ENCODE results near the gene TSSC4.

DNA sequence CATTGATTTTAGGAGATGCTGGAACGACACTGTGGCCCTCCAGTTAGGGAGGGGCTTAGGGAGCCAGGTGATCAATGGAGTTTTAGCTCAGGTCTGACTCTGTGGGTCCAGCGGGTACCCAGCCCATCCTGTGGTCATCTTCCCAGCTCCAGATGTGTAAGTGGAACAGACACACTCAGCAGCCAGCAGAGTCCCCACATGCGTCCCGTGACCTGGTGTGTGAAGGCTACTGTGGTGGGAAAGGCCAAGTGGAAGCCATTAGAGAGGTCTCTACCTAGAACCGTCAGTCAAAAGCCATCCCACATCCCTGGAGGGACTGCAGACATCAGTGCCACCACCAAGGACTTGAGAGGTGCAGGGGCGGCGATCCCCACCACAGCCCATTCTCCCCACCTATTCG lies 43.3 kb upstream of the TSSC4 start:
- no peak for TF ChIP-seq POLR2A (IDR thresholded peaks at IDR 0.05)
- TF ChIP-seq, protein P1, sequence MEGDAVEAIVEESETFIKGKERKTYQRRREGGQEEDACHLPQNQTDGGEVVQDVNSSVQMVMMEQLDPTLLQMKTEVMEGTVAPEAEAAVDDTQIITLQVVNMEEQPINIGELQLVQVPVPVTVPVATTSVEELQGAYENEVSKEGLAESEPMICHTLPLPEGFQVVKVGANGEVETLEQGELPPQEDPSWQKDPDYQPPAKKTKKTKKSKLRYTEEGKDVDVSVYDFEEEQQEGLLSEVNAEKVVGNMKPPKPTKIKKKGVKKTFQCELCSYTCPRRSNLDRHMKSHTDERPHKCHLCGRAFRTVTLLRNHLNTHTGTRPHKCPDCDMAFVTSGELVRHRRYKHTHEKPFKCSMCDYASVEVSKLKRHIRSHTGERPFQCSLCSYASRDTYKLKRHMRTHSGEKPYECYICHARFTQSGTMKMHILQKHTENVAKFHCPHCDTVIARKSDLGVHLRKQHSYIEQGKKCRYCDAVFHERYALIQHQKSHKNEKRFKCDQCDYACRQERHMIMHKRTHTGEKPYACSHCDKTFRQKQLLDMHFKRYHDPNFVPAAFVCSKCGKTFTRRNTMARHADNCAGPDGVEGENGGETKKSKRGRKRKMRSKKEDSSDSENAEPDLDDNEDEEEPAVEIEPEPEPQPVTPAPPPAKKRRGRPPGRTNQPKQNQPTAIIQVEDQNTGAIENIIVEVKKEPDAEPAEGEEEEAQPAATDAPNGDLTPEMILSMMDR (IDR thresholded peaks at IDR 0.05): no peak

All from gastroesophageal sphincter (tissue), 3 donors.